ENCODE measurements around the gene MAGI1.

Gene MAGI1

DNA sequence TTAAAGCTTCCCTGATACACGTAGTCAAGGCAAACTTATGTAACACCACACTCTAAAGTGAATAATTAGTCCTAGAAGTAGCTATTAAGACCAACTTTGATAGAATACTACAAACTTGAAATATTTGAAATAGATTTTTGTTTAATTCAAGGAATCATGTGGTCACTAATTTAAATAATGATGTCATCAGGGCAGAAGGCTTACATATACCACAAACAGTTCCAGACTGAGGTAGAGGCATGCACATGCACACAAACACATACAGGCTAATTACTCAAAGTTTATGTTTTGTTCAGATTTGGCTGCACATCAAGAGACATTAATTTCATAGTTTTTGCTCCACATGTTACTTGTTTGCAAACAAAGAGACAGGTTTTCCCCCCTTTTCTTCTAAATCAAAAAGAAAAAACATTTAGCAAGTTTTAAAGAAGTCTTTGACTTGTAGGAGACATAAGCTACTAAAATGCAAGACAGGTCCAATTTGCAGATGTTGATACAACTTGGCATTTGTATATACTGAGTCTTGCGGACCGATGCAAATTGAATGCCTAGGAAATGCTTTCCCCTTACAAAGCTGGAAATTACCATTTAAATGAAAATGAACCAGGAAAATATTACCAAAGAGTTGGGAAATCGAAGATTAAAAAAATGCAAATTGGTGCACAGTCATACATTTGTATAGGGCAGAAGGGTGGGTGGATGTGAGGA is 594.8 kb downstream of the MAGI1 start:
- no peak for DNase-seq

- no peak for DNase-seq
Measured at GRCh38 chr3:65439641-65440284, 599.0 kb downstream of the MAGI1 start.

GRCh38 chr3:65438612-65439011 is 600.1 kb downstream of the MAGI1 start:
- DNase-seq, result no peak

GRCh38 chr3:65438096-65438495 is 600.6 kb downstream of the MAGI1 start:
- no peak for DNase-seq

DNA sequence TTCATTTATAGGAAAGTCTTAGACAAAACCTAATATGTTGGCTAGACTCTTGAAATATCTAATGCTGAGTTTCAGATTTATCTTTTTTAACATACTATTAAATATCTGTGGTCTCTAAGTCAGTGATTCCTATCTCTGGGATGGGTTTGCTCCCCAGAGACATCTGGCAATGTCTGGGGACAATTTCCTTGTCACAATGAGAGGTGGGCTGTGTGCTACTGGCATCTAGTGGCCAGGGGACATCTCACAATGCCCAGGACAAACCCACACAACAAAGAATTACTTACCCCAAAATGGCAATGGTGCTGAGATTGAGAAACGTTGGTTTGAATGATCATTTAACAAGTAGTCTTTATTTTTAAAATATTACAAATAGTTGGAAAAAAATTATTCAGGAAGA is 602.1 kb downstream of the MAGI1 start:
- no peak for DNase-seq

DNA sequence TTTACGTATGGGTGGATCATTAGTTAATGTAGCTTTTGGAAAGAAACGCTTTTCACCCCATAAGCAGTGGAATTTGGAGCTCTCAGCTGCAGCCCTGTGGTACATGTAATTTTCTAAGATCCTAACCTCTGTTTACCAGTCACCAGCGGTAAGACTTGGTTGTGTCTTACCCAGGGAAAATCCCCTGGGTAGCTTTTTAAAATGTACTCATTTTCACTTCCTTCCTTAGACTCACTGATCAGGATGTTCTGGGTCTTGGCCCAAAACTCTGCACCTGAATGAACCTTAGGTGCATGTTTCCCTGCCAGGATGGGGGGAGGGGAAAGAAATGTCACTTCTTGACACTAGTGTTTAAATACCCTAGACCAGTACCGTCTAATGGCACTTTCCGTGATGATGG is 605.2 kb downstream of the MAGI1 start:
- DNase-seq, result no peak

GRCh38 chr3:65432388-65433003 is 606.2 kb downstream of the MAGI1 start:
- no peak for DNase-seq

DNA sequence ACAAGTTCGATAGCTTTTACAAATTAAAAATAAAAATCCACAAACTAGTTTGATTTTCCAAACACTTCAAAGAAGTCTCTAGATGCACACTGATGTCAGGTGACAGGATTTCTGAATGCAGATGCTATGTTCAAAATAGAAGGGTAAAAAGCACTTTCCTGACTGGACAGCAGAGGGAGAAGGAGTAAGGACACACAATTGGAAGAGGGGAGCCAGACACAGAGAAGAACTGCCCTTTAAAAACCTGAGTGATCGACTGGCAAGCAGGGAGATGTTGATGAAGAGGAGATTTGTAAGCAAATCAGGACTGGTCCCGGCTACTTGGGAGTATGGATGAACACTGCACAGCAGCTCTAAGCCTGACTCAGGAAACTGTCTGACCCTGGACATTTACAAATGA is 612.8 kb downstream of the MAGI1 start:
- no peak for DNase-seq

GRCh38 chr3:65422154-65422553 is 616.6 kb downstream of the MAGI1 start:
- no peak for DNase-seq

DNA sequence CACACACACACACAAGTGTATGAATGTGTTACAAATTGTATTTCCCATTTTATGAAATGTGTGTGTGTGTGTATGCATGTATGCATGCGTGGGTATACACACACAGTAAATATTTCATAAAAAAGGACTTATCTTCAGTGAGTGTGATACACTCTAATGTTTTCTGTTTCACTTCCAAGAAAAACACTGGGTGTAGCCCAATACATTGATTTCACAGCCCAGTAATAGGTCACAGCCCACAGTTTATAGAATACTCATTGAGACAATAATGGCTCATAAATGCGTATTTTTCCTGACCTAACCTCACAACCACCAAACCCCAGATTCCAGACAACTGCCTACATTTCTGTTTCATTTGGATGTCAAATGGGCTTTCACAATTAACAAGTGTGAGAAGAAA is 619.5 kb downstream of the MAGI1 start:
- DNase-seq, result no peak

GRCh38 chr3:65413891-65414290 is 624.8 kb downstream of the MAGI1 start:
- DNase-seq, result no peak

GRCh38 chr3:65412588-65412987 is 626.1 kb downstream of the MAGI1 start:
- peak; percentile 7 to 32 for DNase-seq

GRCh38 chr3:65411367-65411766 is 627.4 kb downstream of the MAGI1 start:
- no peak for DNase-seq

- no peak for DNase-seq
Measured at GRCh38 chr3:65409176-65409569, 629.5 kb downstream of the MAGI1 start.

- no peak for DNase-seq
Measured at GRCh38 chr3:65408531-65409175, 630.1 kb downstream of the MAGI1 start.

- DNase-seq, result no peak
Measured at GRCh38 chr3:65406470-65406869, 632.2 kb downstream of the MAGI1 start.

GRCh38 chr3:65402597-65402996 is 636.1 kb downstream of the MAGI1 start:
- no peak for DNase-seq

- no peak for DNase-seq
Measured at GRCh38 chr3:65401359-65402305, 637.1 kb downstream of the MAGI1 start.

- DNase-seq, result no peak
Measured at GRCh38 chr3:65400899-65401298, 637.8 kb downstream of the MAGI1 start.

GRCh38 chr3:65398953-65399352 is 639.8 kb downstream of the MAGI1 start:
- DNase-seq, result no peak

GRCh38 chr3:65396078-65396477 is 642.6 kb downstream of the MAGI1 start:
- no peak for DNase-seq

- DNase-seq, result no peak
Measured at GRCh38 chr3:65391068-65391467, 647.6 kb downstream of the MAGI1 start.

- DNase-seq, result no peak
Measured at GRCh38 chr3:65385805-65386204, 652.9 kb downstream of the MAGI1 start.

Measured in NCI-H187 (cell line).